Measurements from ENCODE around the gene CIROP. TPM values are rescaled to one million over a fixed set of nuclear protein-coding genes. Genes with fewer than 3 reads are reported as not detected.
A peak's percentile ranks its signal among the peaks of the same experiment; 100 is the strongest.

Gene CIROP
- total RNA-seq, 1 experiment from 2014 or later: not detected

DNA sequence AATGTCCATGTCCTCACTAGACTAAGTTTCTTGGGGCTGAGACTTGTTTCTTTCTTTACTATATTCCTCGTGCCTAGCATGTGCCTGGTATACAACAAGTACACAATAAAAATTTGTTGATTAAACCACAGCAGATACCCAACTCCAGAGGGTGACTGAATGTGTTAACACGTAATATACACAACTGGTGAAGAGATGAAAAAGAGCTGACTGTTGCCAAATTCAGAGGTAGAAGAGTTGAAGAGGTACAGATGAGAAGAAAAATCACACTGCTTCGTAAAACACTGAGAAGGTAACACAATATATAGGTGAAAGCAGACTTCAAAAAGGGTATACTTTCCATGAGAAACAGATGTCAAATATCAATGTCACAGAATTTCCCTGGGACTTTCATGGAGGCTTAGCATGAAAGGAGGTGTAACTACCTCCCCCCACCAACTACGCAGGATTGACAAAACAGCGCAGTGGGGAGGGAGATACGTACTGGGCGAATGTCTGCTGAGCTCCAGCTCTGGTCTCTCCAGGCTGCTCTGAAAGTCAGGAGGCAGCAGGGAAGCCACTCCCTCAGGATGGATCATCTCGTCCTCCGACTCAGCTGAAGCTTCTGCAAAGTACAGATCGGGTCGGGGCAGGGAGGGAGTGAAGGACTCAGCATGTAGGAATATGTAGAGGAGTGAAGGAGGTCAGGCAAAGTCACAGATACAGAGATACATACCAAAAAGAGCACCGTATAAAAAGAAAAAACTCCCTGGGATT lies 15.1 kb downstream of the CIROP start:
- no peaks in the 10 kb centered on the region for H3K9me3 Mint-ChIP-seq (ENCODE audit: unreplicated experiment)
- TF ChIP-seq, protein P1, sequence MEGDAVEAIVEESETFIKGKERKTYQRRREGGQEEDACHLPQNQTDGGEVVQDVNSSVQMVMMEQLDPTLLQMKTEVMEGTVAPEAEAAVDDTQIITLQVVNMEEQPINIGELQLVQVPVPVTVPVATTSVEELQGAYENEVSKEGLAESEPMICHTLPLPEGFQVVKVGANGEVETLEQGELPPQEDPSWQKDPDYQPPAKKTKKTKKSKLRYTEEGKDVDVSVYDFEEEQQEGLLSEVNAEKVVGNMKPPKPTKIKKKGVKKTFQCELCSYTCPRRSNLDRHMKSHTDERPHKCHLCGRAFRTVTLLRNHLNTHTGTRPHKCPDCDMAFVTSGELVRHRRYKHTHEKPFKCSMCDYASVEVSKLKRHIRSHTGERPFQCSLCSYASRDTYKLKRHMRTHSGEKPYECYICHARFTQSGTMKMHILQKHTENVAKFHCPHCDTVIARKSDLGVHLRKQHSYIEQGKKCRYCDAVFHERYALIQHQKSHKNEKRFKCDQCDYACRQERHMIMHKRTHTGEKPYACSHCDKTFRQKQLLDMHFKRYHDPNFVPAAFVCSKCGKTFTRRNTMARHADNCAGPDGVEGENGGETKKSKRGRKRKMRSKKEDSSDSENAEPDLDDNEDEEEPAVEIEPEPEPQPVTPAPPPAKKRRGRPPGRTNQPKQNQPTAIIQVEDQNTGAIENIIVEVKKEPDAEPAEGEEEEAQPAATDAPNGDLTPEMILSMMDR (IDR thresholded peaks at IDR 0.05; ENCODE audit: unreplicated experiment): no peak
- no peaks in the 10 kb centered on the region for H3K27me3 Mint-ChIP-seq (ENCODE audit: insufficient read depth, unreplicated experiment)
- intact Hi-C loops (cut with micrococcal nuclease): no loop called here
- no TSS peak for BruUV-seq (replicated peaks)
- CTCF ChIA-PET: interaction anchor here (0.5 to 8.9 kb wide), 6 partner anchors 12 to 171 kb away, joined by 3 to 105 read pairs (median 6); partner anchors contain the start of gene RBM23
- DNase-seq (ENCODE audit: unreplicated experiment): no peak
- POLR2A ChIA-PET: interaction anchor here (1.2 to 1.3 kb wide), 2 partner anchors 9 to 20 kb away, joined by 3 to 4 read pairs; no protein-coding TSS in a partner anchor
- H3K4me1 Mint-ChIP-seq (ENCODE audit: insufficient read depth, unreplicated experiment): peaks cover 13% of the 10 kb centered on the region
- H3K27ac Mint-ChIP-seq (ENCODE audit: low read depth, unreplicated experiment): no peak overlapping the region
- H3K36me3 Mint-ChIP-seq (ENCODE audit: insufficient read depth, unreplicated experiment): peaks cover 77% of the 10 kb centered on the region
- no peak overlapping the region for H3K4me3 Mint-ChIP-seq (ENCODE audit: unreplicated experiment)

- BruUV-seq (replicated peaks): no TSS peak
- Mint-ChIP-seq H3K27ac (ENCODE audit: low read depth, unreplicated experiment) (peak overlapping the region; percentile 35), H3K27me3 (ENCODE audit: insufficient read depth, unreplicated experiment) (no peaks in the 10 kb centered on the region), H3K36me3 (ENCODE audit: insufficient read depth, unreplicated experiment) (peaks cover 91% of the 10 kb centered on the region), H3K4me1 (ENCODE audit: insufficient read depth, unreplicated experiment) (peaks cover 7% of the 10 kb centered on the region), H3K4me3 (ENCODE audit: unreplicated experiment) (no peak overlapping the region), H3K9me3 (ENCODE audit: unreplicated experiment) (no peaks in the 10 kb centered on the region)
- POLR2A ChIA-PET: interaction anchor here (1.2 kb wide), 1 partner anchor 104 kb away, joined by 3 read pairs; no protein-coding TSS in a partner anchor
- TF ChIP-seq, protein P1 (IDR thresholded peaks at IDR 0.05; ENCODE audit: unreplicated experiment): no peak
- no peak for DNase-seq (ENCODE audit: unreplicated experiment)
- CTCF ChIA-PET: interaction anchor here (1.0 to 8.9 kb wide), 2 partner anchors 9 to 18 kb away, joined by 6 to 105 read pairs; no protein-coding TSS in a partner anchor
- intact Hi-C loops (cut with micrococcal nuclease): no loop called here
Measured at GRCh38 chr14:23086565-23086964, 18.2 kb downstream of the CIROP start.

- POLR2A ChIA-PET: interaction anchor here (0.6 to 1.8 kb wide), 2 partner anchors 9 to 119 kb away, joined by 3 to 9 read pairs; partner anchors contain the start of genes ACIN1 and C14orf119
- Mint-ChIP-seq H3K27me3 (ENCODE audit: insufficient read depth, unreplicated experiment) (no peaks in the 10 kb centered on the region), H3K27ac (ENCODE audit: low read depth, unreplicated experiment) (no peak overlapping the region), H3K4me3 (ENCODE audit: unreplicated experiment) (no peak overlapping the region), H3K9me3 (ENCODE audit: unreplicated experiment) (no peaks in the 10 kb centered on the region), H3K36me3 (ENCODE audit: insufficient read depth, unreplicated experiment) (peaks cover 91% of the 10 kb centered on the region), H3K4me1 (ENCODE audit: insufficient read depth, unreplicated experiment) (peaks cover 11% of the 10 kb centered on the region)
- CTCF ChIA-PET: interaction anchor here (0.6 to 8.9 kb wide), 4 partner anchors 7 to 22 kb away, joined by 3 to 105 read pairs (median 5); no protein-coding TSS in a partner anchor
- TF ChIP-seq, protein P1 (IDR thresholded peaks at IDR 0.05; ENCODE audit: unreplicated experiment): no peak
- DNase-seq (ENCODE audit: unreplicated experiment): no peak
- no TSS peak for BruUV-seq (replicated peaks)
- intact Hi-C loops (cut with micrococcal nuclease): no loop called here
Measured at GRCh38 chr14:23085458-23085857, 19.3 kb downstream of the CIROP start.

DNA sequence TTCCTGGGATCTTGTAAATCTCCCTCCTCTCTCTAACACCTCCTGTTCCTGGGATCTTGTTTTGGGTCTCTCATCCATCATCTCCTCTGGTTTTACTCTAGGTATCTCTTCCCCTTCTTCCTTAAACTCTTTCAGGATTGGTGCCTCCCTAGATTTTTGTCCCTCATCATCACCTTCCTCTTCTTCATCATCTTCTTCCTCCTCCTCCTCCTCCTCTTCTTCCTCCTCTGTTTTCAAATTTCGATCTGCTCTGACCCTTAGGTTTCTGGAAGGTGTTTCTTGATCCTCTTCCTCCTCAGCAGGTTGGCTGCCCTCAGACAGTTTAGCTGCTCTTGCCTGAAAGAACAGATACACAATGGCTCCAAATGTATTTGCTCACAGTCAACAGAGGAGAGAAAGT lies 24.3 kb downstream of the CIROP start:
- CTCF ChIA-PET: interaction anchor here (0.6 to 8.5 kb wide), 6 partner anchors 8 to 218 kb away, joined by 3 to 110 read pairs (median 6); no protein-coding TSS in a partner anchor
- no TSS peak for BruUV-seq (replicated peaks)
- no peaks in the 10 kb centered on the region for H3K9me3 Mint-ChIP-seq (ENCODE audit: unreplicated experiment)
- peak overlapping the region; percentile 79 for H3K27ac Mint-ChIP-seq (ENCODE audit: low read depth, unreplicated experiment)
- intact Hi-C loops (cut with micrococcal nuclease): no loop called here
- no peak for DNase-seq (ENCODE audit: unreplicated experiment)
- H3K4me1 Mint-ChIP-seq (ENCODE audit: insufficient read depth, unreplicated experiment): peaks cover 25% of the 10 kb centered on the region
- peaks cover 96% of the 10 kb centered on the region for H3K36me3 Mint-ChIP-seq (ENCODE audit: insufficient read depth, unreplicated experiment)
- TF ChIP-seq, protein P1 (IDR thresholded peaks at IDR 0.05; ENCODE audit: unreplicated experiment): no peak
- H3K4me3 Mint-ChIP-seq (ENCODE audit: unreplicated experiment): no peak overlapping the region
- POLR2A ChIA-PET: interaction anchor here (0.7 to 1.7 kb wide), 5 partner anchors 8 to 15 kb away, joined by 3 to 14 read pairs (median 4); partner anchors contain the start of genes ACIN1 and C14orf119
- no peaks in the 10 kb centered on the region for H3K27me3 Mint-ChIP-seq (ENCODE audit: insufficient read depth, unreplicated experiment)
